SK-N-MC (cell line): ENCODE results near the gene HNRNPH1.

ENCODE experiments used
- EZH2 ChIP-seq: fragments of 200-600 bp; sonication (generic); IDR thresholded peaks from one replicate; pipeline ENCODE4 v1.6.1; 2017; ENCODE audit warnings: antibody characterized with exemption
- POLR2AphosphoS5 ChIP-seq: IDR thresholded peaks from 2 replicates; pipeline ENCODE4 v1.6.1; 2012; ENCODE audit warnings: mild to moderate bottlenecking, low read depth, low read length, borderline replicate concordance

DNA sequence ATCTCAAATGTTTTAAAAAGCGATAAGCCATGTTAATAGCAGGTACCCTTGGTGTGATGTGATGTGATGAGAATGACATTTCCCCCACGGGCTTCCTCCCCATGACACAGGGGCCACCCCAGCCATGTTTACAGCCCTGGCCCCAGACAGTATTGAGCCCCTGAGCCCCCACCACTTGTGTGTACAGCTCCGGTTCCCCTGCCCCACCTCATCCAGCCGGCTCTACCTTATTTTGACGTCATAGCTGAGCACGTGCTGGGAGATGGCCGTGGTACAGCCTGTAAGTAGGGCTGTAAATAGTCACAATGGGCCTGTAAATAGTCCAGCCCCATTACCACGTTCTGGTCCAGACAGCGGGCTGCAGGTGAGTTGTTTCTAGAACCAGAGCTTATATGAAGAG is 24.9 kb upstream of the HNRNPH1 start:
- TF ChIP-seq POLR2AphosphoS5, result no peak
- TF ChIP-seq EZH2, result no peak
